ENCODE results near the gene CNTNAP5.

DNA sequence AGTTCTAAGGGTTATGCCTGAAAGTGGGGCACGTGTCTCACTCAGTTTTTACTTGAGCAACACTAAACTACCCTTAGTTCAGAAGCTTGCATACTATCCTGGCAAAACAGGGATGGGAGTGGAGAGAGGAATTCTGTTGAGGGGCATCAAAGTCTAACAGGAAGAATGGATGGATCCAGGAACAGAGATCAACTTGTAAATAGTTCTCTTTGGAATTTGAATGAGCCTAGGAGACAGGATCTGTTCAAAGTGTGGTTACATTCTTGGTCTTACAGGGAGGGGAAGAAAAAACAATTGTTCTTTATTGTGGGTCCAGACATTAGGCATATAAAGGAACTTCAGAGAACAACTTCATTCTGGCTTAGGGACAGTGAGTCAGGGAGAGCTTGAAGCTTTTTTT, 560.2 kb downstream of the CNTNAP5 start:
- TF ChIP-seq CTCF (conservative IDR thresholded peaks at IDR 0.05; ENCODE audit: low read length) (no peak), EZH2phosphoT487 (IDR thresholded peaks at IDR 0.05; ENCODE audit: borderline replicate concordance) (no peak)
